IPS-15b (cell line): ENCODE results near the gene RGS4.
"Not testable (repeated sequence)": the region's sequence is repeated elsewhere in the genome, so short reads cannot be mapped to it uniquely, and the experiment has no call there.

Experiments
- H3K27me3 ChIP-seq: one replicate; pipeline ENCODE4 v1.6.1; 2013; ENCODE audit warnings: low read length; ENCODE audit not compliant: control insufficient read depth, insufficient read depth
- H3K36me3 ChIP-seq: one replicate; pipeline ENCODE4 v1.6.1; 2013; ENCODE audit warnings: low read length; ENCODE audit not compliant: control insufficient read depth, insufficient read depth
- H3K4me1 ChIP-seq: one replicate; pipeline ENCODE4 v1.6.1; 2013; ENCODE audit warnings: mild to moderate bottlenecking, low read length; ENCODE audit not compliant: control insufficient read depth, insufficient read depth
- H3K4me3 ChIP-seq: one replicate; pipeline ENCODE4 v1.5.1; 2013; ENCODE audit warnings: low read depth, low read length
- H3K9ac ChIP-seq: one replicate; pipeline ENCODE4 v1.6.1; 2013; ENCODE audit warnings: low read depth, mild to moderate bottlenecking, low read length
- H3K9me3 ChIP-seq: one replicate; pipeline ENCODE4 v1.6.1; 2013; ENCODE audit warnings: mild to moderate bottlenecking, low read length; ENCODE audit not compliant: control insufficient read depth, insufficient read depth

RGS4 gene

GRCh38 chr1:163085041-163085903 lies 16.1 kb downstream of the RGS4 start:
- no peak overlapping the region for H3K9ac ChIP-seq
- no peaks in the 10 kb centered on the region for H3K27me3 ChIP-seq
- no peaks in the 10 kb centered on the region for H3K9me3 ChIP-seq
- H3K36me3 ChIP-seq: no peaks in the 10 kb centered on the region
- H3K4me1 ChIP-seq: no peaks in the 10 kb centered on the region
- no peak overlapping the region for H3K4me3 ChIP-seq

GRCh38 chr1:163085904-163086268 lies 16.7 kb downstream of the RGS4 start:
- Histone ChIP-seq H3K4me1 (no peaks in the 10 kb centered on the region), H3K27me3 (no peaks in the 10 kb centered on the region), H3K36me3 (no peaks in the 10 kb centered on the region), H3K9ac (no peak overlapping the region), H3K9me3 (no peaks in the 10 kb centered on the region), H3K4me3 (no peak overlapping the region)

GRCh38 chr1:163089117-163089516 lies 20.0 kb downstream of the RGS4 start:
- not testable (repeated sequence) for H3K9ac ChIP-seq, H3K4me1 ChIP-seq, H3K36me3 ChIP-seq, H3K27me3 ChIP-seq, H3K9me3 ChIP-seq, H3K4me3 ChIP-seq

- no peak overlapping the region for H3K4me3 ChIP-seq
- H3K36me3 ChIP-seq: no peaks in the 10 kb centered on the region
- no peaks in the 10 kb centered on the region for H3K4me1 ChIP-seq
- no peaks in the 10 kb centered on the region for H3K27me3 ChIP-seq
- H3K9ac ChIP-seq: no peak overlapping the region
- no peaks in the 10 kb centered on the region for H3K9me3 ChIP-seq
Measured at GRCh38 chr1:163090321-163090945, 21.3 kb downstream of the RGS4 start.

GRCh38 chr1:163093169-163093568 lies 24.0 kb downstream of the RGS4 start:
- H3K4me1 ChIP-seq: no peaks in the 10 kb centered on the region
- no peaks in the 10 kb centered on the region for H3K9me3 ChIP-seq
- H3K36me3 ChIP-seq: no peaks in the 10 kb centered on the region
- no peak overlapping the region for H3K4me3 ChIP-seq
- no peak overlapping the region for H3K9ac ChIP-seq
- no peaks in the 10 kb centered on the region for H3K27me3 ChIP-seq

GRCh38 chr1:163093579-163093978 lies 24.4 kb downstream of the RGS4 start:
- Histone ChIP-seq H3K4me3 (no peak overlapping the region), H3K36me3 (no peaks in the 10 kb centered on the region), H3K4me1 (no peaks in the 10 kb centered on the region), H3K27me3 (no peaks in the 10 kb centered on the region), H3K9ac (no peak overlapping the region), H3K9me3 (no peaks in the 10 kb centered on the region)

GRCh38 chr1:163094182-163094581 lies 25.0 kb downstream of the RGS4 start:
- H3K9me3 ChIP-seq: no peaks in the 10 kb centered on the region
- no peaks in the 10 kb centered on the region for H3K4me1 ChIP-seq
- no peak overlapping the region for H3K9ac ChIP-seq
- no peak overlapping the region for H3K4me3 ChIP-seq
- no peaks in the 10 kb centered on the region for H3K27me3 ChIP-seq
- H3K36me3 ChIP-seq: no peaks in the 10 kb centered on the region

GRCh38 chr1:163094589-163094988 lies 25.4 kb downstream of the RGS4 start:
- no peak overlapping the region for H3K9ac ChIP-seq
- no peaks in the 10 kb centered on the region for H3K9me3 ChIP-seq

GRCh38 chr1:163095213-163095612 lies 26.1 kb downstream of the RGS4 start:
- Histone ChIP-seq H3K9ac (no peak overlapping the region), H3K27me3 (no peaks in the 10 kb centered on the region), H3K4me3 (no peak overlapping the region), H3K9me3 (no peaks in the 10 kb centered on the region), H3K36me3 (no peaks in the 10 kb centered on the region), H3K4me1 (no peaks in the 10 kb centered on the region)

More at GRCh38 chr1:163094589-163094988, 25.4 kb downstream of the RGS4 start:
- Histone ChIP-seq H3K27me3 (no peaks in the 10 kb centered on the region), H3K4me3 (no peak overlapping the region), H3K36me3 (no peaks in the 10 kb centered on the region), H3K4me1 (no peaks in the 10 kb centered on the region)

GRCh38 chr1:163102590-163102989 lies 33.4 kb downstream of the RGS4 start:
- H3K27me3 ChIP-seq: no peaks in the 10 kb centered on the region
- H3K36me3 ChIP-seq: no peaks in the 10 kb centered on the region
- no peak overlapping the region for H3K4me3 ChIP-seq
- H3K4me1 ChIP-seq: no peaks in the 10 kb centered on the region
- no peak overlapping the region for H3K9ac ChIP-seq
- H3K9me3 ChIP-seq: no peaks in the 10 kb centered on the region

- no peaks in the 10 kb centered on the region for H3K27me3 ChIP-seq
- H3K36me3 ChIP-seq: no peaks in the 10 kb centered on the region
- H3K9ac ChIP-seq: no peak overlapping the region
- H3K4me1 ChIP-seq: no peaks in the 10 kb centered on the region
- H3K4me3 ChIP-seq: no peak overlapping the region
- no peaks in the 10 kb centered on the region for H3K9me3 ChIP-seq
Measured at GRCh38 chr1:163104385-163105099, 35.4 kb downstream of the RGS4 start.
